G401.6 (cell line): ENCODE data around the gene CROCC2.

ENCODE experiments used
- FAIRE-seq: peaks from 2 replicates; lab custom pipeline; 2012; peaks lifted over from hg19 to GRCh38; lab: Jason Lieb, UNC

The CROCC2 gene

DNA sequence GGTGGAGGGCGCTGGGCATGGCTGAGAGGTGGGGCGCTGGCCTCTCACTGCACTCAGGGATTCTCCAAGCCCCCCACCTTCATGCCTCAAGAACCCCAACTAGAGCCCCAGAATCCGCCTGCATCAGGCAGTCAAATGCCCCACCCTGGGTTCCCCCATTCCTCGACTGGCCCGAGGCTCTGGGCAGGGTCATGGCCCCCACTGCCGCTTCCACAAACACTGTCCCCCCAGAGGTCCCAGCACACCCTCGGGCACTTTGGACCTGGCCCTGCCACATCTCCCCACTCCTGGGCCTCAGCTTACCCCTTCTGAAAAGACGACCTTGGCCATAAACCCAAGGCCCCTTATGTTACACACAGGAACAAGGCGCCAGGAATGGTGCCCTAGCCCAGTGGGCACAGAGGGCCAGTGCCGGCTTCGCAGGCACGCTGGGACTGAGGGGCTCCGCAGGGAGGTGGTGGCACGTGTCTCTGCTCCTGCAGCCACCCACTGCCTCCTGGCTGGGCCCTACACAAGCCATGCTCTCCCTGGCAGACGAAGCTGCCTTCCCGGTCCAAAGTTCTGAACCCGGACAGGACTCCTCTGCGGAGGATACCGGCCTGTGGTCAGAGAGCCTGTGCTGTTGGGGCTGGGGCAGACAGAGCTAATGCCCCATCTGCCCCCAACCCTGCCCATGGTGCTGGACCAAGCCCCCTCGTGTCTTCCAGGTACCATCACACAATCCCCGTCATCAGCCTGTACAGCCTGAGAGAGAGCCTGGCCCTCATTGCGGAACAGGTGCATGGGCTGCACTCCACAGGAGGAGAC is 30.7 kb upstream of the CROCC2 start:
- FAIRE-seq, result no peak

DNA sequence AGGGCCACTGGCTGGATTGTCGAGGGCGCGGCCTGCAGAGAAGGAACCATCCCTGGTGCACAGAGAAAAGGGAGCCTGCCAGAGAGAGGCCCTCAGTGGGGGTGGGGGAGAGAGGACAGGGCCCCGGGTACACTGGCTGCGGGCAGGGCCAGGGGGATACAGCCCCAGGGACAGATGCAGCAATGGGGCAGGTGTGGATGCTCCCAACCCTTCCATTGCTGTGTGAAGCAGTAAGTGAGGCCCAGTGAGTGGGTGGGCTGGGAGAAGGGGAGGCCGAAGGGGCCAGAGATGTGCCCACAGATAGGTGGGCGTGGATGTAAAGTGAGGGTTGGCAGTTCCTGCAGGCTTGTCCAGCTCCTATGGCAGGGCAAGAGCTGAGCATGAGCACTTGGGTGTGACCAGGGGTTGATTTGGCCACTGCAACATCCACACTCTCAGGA is 30.1 kb upstream of the CROCC2 start:
- no peak for FAIRE-seq

DNA sequence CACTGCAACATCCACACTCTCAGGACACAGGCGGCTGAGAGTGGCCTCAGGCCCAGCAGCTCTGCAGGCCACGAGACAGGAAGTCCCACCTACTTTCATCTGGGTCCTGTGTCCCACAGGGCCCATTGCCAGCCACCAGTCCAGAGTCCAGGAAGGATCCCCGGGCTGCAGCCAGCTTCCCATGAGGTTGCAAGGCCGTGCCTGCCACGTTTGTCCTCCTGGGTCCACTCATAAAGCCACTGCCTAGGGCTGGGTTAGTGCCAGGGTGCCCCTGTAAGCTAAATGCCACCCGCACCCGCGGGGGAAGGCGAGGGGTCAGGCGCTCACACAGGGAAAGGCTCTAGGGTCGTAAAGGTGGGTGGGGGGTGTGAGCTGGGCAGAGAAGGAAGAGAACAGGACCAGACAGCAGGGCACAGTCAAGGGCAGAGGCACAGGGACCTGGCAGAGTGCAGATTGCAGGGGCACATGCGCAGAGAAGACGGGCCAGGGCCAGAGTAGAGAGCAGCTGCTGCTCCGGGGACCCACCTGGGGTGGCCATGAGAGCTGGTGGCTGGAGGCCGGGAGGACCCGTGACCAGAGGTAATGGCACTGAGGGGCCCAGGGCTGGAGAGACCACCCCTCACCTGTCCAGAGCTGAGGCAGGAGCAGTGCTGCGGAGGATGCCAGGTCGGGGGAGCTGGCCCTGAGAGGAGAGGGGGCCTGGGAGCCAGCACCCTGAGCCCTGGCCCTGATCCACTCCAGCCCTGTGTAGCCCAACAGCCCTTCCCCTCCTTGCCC is 29.5 kb upstream of the CROCC2 start:
- no peak for FAIRE-seq

DNA sequence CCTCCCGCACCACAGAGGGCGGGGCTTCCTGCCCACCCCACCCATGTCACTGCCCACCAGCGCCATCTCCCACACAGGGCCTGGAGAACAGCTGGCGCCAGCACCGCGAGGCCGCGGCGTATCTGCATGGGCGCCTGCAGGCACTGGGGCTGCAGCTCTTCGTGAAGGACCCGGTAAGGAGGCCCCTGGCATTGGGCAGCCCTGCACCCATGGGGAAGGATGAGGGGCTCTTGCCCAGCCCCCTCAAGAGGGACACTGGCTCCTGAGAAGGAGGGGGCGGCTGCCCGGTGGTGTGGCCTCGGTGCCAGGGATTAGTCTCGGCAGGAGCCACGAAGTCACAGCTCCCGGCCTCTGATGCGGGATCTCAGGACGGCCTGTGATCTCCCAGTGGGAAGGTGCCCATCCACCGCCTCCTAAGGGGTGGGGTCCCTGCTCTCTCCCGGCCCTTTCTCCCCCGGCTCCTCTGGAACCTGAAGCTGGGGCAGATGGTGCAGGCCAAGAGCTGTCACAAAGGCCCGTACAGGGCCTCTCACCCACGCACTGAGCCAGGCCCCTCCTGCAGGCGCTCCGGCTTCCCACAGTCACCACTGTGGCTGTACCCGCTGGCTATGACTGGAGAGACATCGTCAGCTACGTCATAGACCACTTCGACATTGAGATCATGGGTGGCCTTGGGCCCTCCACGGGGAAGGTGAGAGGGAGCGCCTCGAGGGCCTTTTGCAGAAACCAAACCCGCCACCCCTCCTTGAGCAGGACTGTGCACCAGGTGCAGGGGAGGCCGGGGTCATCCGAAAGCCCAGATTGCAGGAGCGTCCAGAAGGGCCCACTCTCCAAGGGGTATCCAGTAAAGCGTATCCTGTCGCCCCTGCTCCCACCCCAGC is 28.4 kb upstream of the CROCC2 start:
- FAIRE-seq, result no peak

DNA sequence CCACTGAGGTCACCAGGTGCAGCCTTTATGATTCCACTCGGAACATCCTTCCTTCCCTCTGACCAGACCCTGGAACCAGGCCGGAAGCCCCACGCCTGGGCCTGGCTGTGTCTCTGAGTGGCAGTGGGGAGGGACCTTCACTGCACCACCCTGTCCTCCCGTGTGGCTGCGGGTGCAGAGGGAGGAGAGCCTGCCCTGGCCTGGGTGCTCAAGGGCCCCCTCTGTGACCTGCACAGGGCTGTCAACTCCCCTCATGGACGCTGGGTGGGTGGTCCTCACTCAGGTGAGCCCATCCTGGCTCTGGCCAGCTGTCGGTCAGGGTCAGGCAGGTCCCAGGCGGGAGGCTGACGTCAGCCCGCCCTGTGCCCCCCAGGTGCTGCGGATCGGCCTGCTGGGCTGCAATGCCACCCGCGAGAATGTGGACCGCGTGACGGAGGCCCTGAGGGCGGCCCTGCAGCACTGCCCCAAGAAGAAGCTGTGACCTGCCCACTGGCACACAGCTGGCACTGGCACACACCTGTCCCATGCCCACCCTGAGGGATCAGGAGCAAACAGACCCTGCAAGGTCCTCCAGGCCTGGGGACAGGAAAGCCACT is 27.7 kb upstream of the CROCC2 start:
- FAIRE-seq, result no peak

DNA sequence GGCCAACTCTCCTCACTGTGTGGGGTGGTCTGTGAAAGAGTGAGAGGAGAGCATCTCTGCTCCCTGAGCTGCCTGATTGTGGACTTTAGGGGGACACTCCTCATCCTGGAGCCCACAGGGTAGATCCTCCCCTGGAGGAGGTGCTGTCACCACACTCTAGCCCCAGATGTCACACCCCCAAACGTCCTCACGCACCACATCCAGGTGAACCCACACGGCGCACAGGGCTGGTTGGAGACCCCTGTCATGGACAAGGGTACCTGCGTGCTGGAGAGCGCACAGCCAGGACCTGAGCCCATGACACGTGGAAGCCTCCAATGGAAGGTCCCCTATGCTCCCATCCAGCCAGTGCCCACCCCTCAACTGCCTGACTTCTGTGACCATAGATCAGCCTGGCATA is 27.0 kb upstream of the CROCC2 start:
- FAIRE-seq, result no peak

DNA sequence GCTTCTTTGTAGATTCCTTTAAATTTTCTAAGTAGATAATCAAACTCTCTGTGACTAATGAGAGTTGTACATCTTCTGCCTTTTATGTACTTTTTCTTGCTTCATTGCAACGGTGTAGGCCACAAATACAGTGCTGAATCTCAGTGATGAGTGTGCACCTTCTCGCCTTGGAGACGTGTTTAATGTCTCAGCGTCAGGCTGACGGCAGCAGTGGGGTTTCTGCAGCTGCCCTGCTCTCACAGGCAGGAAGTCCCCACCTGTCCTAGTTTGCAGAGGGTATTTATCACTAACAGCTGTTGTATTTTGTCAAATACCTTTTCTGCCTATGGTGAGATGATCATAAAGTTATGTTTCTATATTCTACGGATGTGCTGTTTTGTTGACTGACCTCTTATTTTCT is 24.2 kb upstream of the CROCC2 start:
- no peak for FAIRE-seq

DNA sequence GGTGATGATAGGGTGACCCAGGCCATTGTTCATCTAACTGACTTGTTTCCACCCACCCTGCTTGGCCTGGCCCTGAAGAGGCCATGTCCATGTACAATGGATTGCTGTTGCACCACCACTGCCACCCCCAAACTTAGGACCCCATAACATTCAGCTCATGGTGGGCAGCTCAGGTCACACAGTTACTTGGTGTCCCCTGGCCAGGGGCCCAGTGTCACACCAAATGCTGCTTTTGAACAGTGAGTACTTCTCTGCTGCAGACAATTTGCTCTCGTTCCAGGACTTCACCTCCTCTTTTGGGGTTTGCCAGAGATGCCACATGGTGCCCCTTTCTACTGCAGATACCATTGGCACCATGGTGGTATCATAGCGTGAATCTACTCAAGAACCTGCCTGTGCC is 21.9 kb upstream of the CROCC2 start:
- FAIRE-seq, result no peak

DNA sequence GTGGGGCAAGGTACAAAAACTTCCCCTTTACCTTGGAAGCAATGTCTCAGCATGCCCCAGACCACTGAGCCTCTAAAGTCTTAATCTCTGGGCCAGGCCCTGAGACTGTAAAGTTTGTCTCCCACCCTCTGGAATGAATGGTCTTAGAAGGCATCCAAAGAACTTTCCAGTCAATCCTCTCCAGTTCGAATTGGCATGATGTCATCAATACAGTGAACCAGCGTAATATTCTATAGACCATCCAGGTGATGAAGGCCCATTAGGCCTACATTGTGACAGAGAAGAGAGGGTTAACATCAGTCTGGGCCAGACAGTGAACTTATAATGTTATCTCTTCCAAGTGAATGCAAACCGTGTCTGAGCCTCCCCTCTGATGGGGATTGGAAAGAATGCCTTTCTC is 21.4 kb upstream of the CROCC2 start:
- no peak for FAIRE-seq

DNA sequence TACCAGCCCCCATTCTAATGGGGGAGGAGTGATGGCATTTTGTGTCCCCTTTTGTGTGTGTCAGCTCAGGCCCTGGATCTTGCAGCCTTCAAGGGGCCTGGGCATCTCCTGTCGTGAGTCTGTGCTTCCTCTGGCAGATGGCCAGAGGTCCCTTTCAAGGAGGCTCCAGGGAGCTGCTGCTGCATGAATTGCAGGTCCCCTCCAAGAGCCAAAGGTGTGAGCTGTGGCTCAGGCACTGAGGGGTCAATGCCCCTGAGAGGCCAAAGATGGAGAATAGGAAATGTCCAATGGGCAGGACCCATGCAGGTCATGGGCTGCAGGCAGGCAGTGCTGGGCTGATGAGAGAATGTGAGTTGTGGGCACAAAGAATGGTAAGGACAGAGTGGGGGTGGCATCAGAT is 20.6 kb upstream of the CROCC2 start:
- FAIRE-seq, result no peak

DNA sequence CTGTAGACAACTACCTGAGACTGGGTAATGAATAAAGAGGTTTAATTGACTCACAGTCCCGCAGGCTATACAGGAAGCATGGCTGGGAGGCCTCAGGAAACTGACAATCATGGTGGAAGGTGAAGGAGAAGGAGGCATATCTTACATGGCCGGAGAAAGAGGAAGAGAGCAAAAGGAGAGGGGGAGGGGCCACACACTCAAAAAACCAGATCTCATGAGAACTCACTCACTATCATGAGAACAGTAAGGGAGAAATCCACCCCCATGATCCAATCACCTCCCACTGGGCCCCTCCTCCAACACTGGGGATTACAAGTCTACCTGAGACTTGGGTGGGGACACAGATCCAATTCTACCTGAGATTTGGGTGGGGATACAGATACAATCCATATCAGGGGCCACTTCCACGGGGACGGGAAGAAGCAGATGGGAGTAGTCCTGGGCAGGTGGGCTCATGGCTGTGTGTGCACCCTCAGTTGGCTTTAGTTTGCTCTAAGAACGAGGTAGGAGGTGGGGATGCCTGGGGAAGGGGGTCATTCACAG is 20.0 kb upstream of the CROCC2 start:
- FAIRE-seq, result no peak

DNA sequence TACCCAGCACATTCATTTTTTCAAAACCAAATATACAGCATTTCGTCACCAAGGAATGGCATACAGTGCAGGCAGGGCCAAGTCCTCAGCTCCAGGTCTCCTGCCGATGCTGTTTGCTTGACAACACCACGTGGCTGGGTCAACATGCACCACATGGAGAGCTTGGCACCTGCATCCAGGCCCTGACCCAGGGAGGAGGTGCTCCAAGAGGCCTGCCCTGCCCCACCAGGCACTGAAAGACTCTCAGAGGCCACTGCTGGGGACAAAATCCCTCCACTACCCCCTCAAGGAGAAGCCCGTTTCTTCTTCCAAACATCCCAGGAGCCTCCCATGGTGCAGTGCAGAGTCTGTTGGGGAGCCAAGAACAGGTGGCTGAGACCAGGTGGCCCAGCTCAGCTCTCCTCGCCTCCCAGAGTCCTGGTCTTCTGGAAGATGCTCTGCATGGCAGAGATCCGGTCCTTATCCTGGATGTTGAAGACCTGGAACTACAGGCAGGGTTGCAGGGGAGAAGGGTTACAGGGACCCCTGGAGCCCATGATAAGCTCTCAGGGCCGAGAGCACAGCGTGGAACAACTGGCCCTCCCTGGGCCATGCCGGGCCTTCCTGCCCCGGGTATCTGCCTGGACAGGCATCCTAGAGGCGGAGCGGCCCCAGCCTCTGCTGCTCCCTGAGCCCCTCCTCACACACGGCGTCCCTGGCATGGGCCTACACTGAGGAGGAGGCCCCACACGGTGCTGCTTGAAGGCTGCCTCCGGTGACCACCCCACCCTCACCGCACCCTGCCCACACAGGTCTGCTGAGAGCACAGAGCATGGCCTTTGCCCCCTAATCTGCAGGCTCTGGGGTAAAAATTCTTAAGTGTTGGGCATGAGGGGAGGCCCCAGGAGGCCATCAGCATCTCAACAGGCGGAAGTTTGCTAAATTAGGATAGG is 19.2 kb upstream of the CROCC2 start:
- FAIRE-seq, result no peak

DNA sequence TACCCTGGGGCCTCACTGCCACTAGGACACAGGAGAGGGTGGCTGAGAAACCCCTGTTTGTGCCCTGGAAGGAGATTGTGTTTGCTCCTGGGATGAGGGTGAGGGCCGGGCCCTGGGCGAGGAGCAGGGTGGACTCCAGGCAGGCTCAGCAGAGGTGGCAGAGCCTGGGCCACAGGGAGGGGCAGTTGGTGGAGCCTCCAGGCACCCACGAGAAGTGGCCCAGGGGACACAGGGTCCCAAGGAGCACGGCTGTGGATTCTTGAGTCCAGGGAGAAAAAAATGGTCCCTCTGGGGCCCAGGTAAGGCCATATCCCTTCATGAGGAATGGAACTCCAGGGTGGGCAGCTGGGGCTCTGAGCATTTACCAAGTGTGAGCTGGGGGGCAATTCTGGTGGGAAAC is 18.5 kb upstream of the CROCC2 start:
- FAIRE-seq, result no peak

DNA sequence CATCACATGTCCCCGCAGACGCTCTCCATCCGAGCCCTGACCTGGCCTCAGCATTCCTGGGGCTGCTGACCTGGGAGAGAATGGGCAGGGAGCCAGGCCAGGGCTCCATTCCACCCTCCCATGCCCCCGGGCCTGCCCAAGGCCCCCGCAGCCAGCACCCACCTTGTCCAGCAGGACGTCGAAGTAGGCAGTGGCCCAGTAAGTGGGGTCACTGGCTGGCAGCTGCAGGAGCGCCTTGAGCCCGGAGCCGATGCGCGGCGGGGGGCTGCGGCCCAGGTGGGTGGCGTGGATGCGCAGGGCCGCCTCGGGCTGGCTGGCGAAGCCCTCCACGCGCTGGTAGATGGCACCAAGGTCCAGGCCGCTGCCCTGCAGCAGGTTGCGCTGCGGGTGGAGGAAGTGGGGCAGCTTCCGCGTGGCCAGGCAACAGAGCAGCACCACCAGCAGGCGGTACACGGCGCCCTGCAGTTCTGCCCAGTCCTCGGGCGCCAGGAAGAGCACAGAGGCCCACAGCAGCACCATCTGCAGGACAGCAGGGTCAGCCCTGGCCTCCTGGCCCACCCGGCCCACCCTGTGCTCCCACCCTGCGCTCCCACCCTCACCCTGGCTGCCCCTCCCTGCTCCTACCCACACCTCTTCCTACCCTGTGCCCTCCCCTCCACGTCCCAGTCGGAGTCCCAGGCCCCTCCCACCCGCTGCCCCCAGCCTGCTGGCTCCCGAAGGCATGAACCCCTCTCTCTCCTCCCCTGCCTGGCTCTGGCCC is 17.8 kb upstream of the CROCC2 start:
- no peak for FAIRE-seq

DNA sequence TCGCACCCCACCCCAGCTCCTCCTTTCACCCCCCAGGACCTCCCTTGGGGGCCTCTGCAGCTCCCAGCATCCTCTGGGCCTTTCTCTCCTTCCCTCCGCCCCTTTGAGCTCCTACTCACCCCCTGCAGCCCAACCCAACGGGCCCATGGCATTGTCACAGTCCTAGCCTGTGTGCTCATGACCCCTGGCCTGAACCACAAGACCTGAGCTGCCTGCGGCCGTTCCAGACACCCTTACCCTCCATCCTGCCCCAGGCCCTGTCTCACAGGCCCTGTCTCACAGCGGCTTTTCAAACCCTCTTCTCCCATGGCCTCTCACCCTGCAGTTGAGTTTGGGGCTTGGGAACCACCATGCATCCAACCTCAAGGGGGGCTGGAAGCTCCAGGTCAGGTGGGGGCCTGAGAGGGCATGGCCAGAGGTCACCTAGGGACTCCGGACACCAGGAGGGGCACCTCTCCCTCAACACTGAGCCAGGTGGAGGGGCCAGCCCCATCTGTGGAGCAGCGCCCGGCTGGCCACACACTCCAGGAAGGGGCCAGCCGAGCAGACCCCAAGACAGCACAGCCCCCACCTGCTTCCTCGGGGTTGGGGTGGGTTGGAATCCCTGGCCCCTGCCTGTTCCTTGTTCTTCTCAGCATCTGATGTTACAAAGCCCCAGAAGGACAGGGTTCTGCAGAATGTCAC is 17.1 kb upstream of the CROCC2 start:
- FAIRE-seq, result no peak

DNA sequence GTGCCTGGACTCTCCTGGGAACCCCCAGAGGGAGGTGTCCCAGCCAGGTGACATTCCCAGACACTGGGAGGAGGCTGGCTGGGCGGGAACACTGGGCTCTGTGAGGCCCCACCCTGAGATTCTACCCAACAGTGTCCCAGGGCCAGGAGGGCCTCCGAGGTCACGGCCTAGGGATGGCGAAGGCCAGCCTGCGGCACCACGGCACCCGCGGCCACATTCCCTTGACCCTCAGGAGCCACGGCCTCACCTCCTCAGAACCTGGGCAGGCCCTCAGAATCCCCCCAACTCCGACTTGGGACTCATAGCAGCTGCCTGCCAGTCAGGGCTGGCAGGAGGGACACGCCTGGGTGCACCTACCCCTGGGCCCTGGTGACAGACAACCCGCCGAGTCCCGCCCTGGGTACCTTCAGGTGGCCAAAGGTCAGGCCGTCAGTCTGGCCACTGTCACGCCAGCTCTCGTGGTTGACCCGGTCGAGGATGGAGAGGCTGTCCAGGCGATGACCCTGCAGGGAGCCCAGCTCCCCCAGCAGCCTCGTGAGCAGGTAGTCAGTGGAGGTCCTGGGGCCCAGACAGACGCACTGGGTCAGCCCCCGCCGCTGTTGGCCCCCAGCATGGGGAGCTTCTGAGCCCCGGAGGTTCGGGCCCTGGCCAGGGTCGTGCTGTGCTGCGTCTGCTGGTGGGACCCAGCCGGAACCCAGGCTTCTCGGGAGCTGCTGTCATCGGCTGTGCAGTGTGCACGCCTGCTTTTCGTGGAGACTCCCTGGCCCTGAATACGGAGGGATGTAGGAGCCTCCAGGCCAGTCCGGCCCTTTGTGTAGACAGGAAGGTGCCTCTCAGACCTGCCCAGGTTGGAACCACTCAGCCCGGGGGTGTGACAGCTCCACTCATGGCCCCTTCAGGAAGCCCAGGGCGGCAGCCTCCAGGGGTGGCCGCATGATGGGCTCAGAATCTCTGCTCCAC is 16.3 kb upstream of the CROCC2 start:
- FAIRE-seq, result no peak

DNA sequence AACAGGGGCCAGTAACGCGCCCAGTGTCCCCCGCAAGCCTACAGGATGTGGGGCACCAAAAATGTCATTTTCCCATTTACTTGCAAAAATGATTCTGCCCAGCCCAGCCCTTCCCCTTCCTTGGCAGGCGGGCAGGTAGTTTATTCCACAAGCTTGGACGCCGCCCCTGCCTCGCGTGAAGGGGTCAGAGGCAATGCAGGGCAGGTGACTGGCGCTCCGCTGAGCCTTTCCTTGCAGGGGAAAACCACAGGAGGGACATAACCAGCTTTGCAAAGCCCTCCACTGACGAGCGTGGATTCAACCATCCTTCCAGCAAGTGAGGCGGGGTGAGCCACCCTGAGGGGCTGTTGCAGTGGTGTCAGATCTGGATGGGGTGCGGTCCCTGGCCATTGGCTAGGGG is 15.4 kb upstream of the CROCC2 start:
- no peak for FAIRE-seq
